HCT116 (cell line): ENCODE data around the gene APOBEC3C. TPM values are rescaled to one million over a fixed set of nuclear protein-coding genes. Genes with fewer than 3 reads are reported as not detected.
"Not testable (repeated sequence)": the region's sequence is repeated elsewhere in the genome, so short reads cannot be mapped to it uniquely, and the experiment has no call there.

ENCODE experiments used
- ATAC-seq: fragments of 200-7000 bp; cut with Tn5 transposase; 2 replicates; pipeline ENCODE4 v1.9.1; 2020; ENCODE audit warnings: mild to moderate bottlenecking, moderate library complexity
- BruUV-seq: library from RNA; stranded (reverse); fragments of 400-500 nt; replicated peaks from 2 replicates; lab custom pipeline; 2021; lab: Mats Ljungman, UMichigan
- CTCF ChIA-PET: fragments of 300-600 bp; sonication (Branson Sonifier 250); formaldehyde crosslinking; loops from one replicate; lab custom pipeline; 2021; ENCODE audit warnings: antibody characterized with exemption; lab: Charles Lee
- POLR2A ChIA-PET: fragments of 300-600, 350-600 bp; sonication (Branson Sonifier 250); formaldehyde crosslinking; loops from one replicate; lab custom pipeline; 2021; ENCODE audit warnings: antibody characterized with exemption; lab: Charles Lee
- RAD21 ChIA-PET, 2 experiments: fragments of 300-600 bp; sonication (Branson Sonifier 250); formaldehyde crosslinking; loops; one replicate each; lab custom pipeline; 2023; ENCODE audit warnings: low total read pairs in 2 of 2; ENCODE audit not compliant: uncharacterized antibody in 2 of 2, unreplicated experiment in 2 of 2, low non-redundant PET in 1 of 2; lab: Charles Lee
- DNase-seq: peaks from one replicate; pipeline ENCODE4 v3.0.0-alpha.2; 2010; ENCODE audit warnings: low read depth, low spot score
- H2AFZ ChIP-seq: fragments of 200-600 bp; shearing (Covaris generic), sonication (generic); 2 replicates; pipeline ENCODE4 v1.6.1; 2017; ENCODE audit warnings: low read depth, mixed run types, mixed read lengths, antibody characterized with exemption, low read length; ENCODE audit not compliant: poor library complexity, severe bottlenecking
- H3K27ac ChIP-seq: 2 replicates; pipeline ENCODE4 v1.5.1; 2012; ENCODE audit warnings: low read depth, low read length
- H3K27me3 ChIP-seq: fragments of 200-600 bp; sonication (generic); 2 replicates; pipeline ENCODE4 v1.6.1; 2016; ENCODE audit warnings: mixed run types, low read length, mixed read lengths; ENCODE audit not compliant: insufficient read depth
- H3K36me3 ChIP-seq, 2 experiments: fragments of 200-500 bp in 1 of 2; fragments of 200-600 bp in 1 of 2; sonication (Bioruptor generic) in 1 of 2; sonication (generic) in 1 of 2; 2 replicates each; pipeline versions ENCODE4 v1.5.1 to v1.6.1; 2014 to 2016; ENCODE audit warnings: low read length in 2 of 2, inconsistent platforms in 1 of 2, mixed read lengths in 1 of 2, mixed run types in 1 of 2; ENCODE audit not compliant: insufficient read depth in 2 of 2, control insufficient read depth in 1 of 2
- H3K4me1 ChIP-seq, 2 experiments: fragments of 200-600 bp in 1 of 2; sonication (generic) in 1 of 2; 2 replicates each; pipeline versions ENCODE4 v1.5.1 to v1.6.1; 2012 to 2017; ENCODE audit warnings: low read length in 2 of 2, inconsistent platforms in 1 of 2, mild to moderate bottlenecking in 1 of 2, mixed read lengths in 1 of 2, mixed run types in 1 of 2, moderate library complexity in 1 of 2; ENCODE audit not compliant: insufficient read depth in 2 of 2, control insufficient read depth in 1 of 2
- H3K4me2 ChIP-seq: fragments of 200-600 bp; sonication (generic); 2 replicates; pipeline ENCODE4 v1.6.1; 2017; ENCODE audit warnings: mixed run types, low read length, mixed read lengths
- H3K4me3 ChIP-seq, 2 experiments: fragments of 200-600 bp in 1 of 2; sonication (generic) in 1 of 2; replicated peaks in 1 of 2; 2 replicates each; pipeline ENCODE4 v1.5.1; 2011 to 2016; ENCODE audit warnings: low read length in 2 of 2, control low read depth in 1 of 2, low read depth in 1 of 2, mild to moderate bottlenecking in 1 of 2, mixed read lengths in 1 of 2, mixed run types in 1 of 2
- H3K79me2 ChIP-seq: fragments of 200-600 bp; sonication (generic); 2 replicates; pipeline ENCODE4 v1.6.1; 2017; ENCODE audit warnings: mild to moderate bottlenecking, mixed run types, low read length, moderate library complexity, mixed read lengths; ENCODE audit not compliant: insufficient read depth
- H3K9ac ChIP-seq: fragments of 200-600 bp; sonication (generic); 2 replicates; pipeline ENCODE4 v1.6.1; 2016; ENCODE audit warnings: low read length, mixed read lengths
- H3K9me2 ChIP-seq: fragments of 200-600 bp; sonication (generic), shearing (Covaris generic); 2 replicates; pipeline ENCODE4 v1.6.1; 2017; ENCODE audit warnings: mixed run types, mild to moderate bottlenecking, moderate library complexity; ENCODE audit not compliant: insufficient read depth
- H3K9me3 ChIP-seq, 2 experiments: fragments of 200-500 bp in 1 of 2; fragments of 200-600 bp in 1 of 2; sonication (Bioruptor generic) in 1 of 2; sonication (generic) in 1 of 2; 2 replicates each; pipeline ENCODE4 v1.6.1; 2014 to 2017; ENCODE audit warnings: low read length in 2 of 2, mixed read lengths in 2 of 2, inconsistent platforms in 1 of 2, low read depth in 1 of 2, mild to moderate bottlenecking in 1 of 2, mixed run types in 1 of 2, moderate library complexity in 1 of 2; ENCODE audit not compliant: control insufficient read depth in 1 of 2, insufficient read depth in 1 of 2
- H4K20me1 ChIP-seq: fragments of 200-600 bp; sonication (generic), shearing (Covaris generic); 2 replicates; pipeline ENCODE4 v1.6.1; 2017; ENCODE audit warnings: mixed run types, mild to moderate bottlenecking, moderate library complexity; ENCODE audit not compliant: insufficient read depth
- CBX3 ChIP-seq: IDR thresholded peaks from 2 replicates; pipeline ENCODE4 v1.6.1; 2012; ENCODE audit warnings: low read depth
- CEBPB ChIP-seq: IDR thresholded peaks from 2 replicates; pipeline ENCODE4 v1.6.1; 2012; ENCODE audit warnings: low read depth
- SIN3A ChIP-seq: IDR thresholded peaks from 2 replicates; pipeline ENCODE4 v1.6.1; 2012; ENCODE audit warnings: low read depth
- ZNF274 ChIP-seq: fragments of 200-500 bp; sonication (Bioruptor generic); IDR thresholded peaks from 2 replicates; pipeline ENCODE4 v1.6.1; 2014; ENCODE audit warnings: mild to moderate bottlenecking, low read depth, low read length, inconsistent platforms
- intact Hi-C: fragments of 100-400 bp; cut with micrococcal nuclease; formaldehyde crosslinking; loops from 2 replicates; pipeline ENCODE4 v1.10.0; 2022
- total RNA-seq: library from RNA; stranded (reverse); gene quantifications from one replicate; pipeline ENCODE4 v1.2.1, GENCODE V29; 2021; ENCODE audit not compliant: unreplicated experiment

APOBEC3C gene
- total RNA-seq, 1 experiment from 2014 or later = 40.2 TPM

- Histone ChIP-seq H3K27me3 (no peaks in the 10 kb centered on the region), H3K9me2 (no peaks in the 10 kb centered on the region), H3K9me3 (no peaks in the 10 kb centered on the region), H4K20me1 (no peaks in the 10 kb centered on the region), H3K4me3 (peak overlapping the region; percentile 28 to 30), H3K4me1 (peaks cover 16 to 19% of the 10 kb centered on the region in 2 experiments; a peak in 3 of 4 replicates), H2AFZ (no peak overlapping the region), H3K27ac (peak overlapping the region; percentile 87), H3K9ac (0 out of 2 replicates have a peak overlapping the region, but pooled peaks have one; percentile 17), H3K4me2 (peak overlapping the region; percentile 94), H3K79me2 (0 out of 2 replicates have a peak, but pooled peaks cover 4% of the 10 kb centered on the region), H3K36me3 (no peaks in the 10 kb centered on the region)
- ChIA-PET POLR2A (no interaction called here), CTCF (no interaction called here), RAD21 (no interaction called here)
- no TSS peak for BruUV-seq
- no peak for ATAC-seq
- DNase-seq = no peak
- intact Hi-C loops = no loop called here
- TF ChIP-seq SIN3A = no peak
- TF ChIP-seq CEBPB = no peak
- no peak for TF ChIP-seq CBX3
- TF ChIP-seq ZNF274 = no peak
Measured at GRCh38 chr22:39039306-39040126, 25.5 kb downstream of the APOBEC3C start.

- H3K9me2 ChIP-seq, POLR2A ChIA-PET, H4K20me1 ChIP-seq, H3K79me2 ChIP-seq, H2AFZ ChIP-seq, BruUV-seq, CTCF ChIA-PET, RAD21 ChIA-PET, DNase-seq, intact Hi-C loops, H3K9me3 ChIP-seq, ATAC-seq, H3K27me3 ChIP-seq, H3K36me3 ChIP-seq: not testable (repeated sequence)
- peak overlapping the region; percentile 94 for H3K4me2 ChIP-seq
- 0 out of 2 replicates have a peak overlapping the region, but pooled peaks have one; percentile 17 for H3K9ac ChIP-seq
- H3K4me3 ChIP-seq = peak overlapping the region; percentile 28 to 30
- peaks cover 16 to 19% of the 10 kb centered on the region in 2 experiments; a peak in 3 of 4 replicates for H3K4me1 ChIP-seq
- H3K27ac ChIP-seq = peak overlapping the region; percentile 87
Measured at GRCh38 chr22:39040155-39040537, 26.1 kb downstream of the APOBEC3C start.
